GM21786 (cell line): ENCODE data around the gene CARHSP1.
"Not testable (repeated sequence)": the region's sequence is repeated elsewhere in the genome, so short reads cannot be mapped to it uniquely, and the experiment has no call there.

Experiments used
- ATAC-seq: cut with Tn5 transposase; IDR thresholded peaks from one replicate; pipeline ENCODE4 v1.9.1; 2021; ENCODE audit not compliant: unreplicated experiment

Gene CARHSP1

GRCh38 chr16:8855972-8856371, 12.8 kb downstream of the CARHSP1 start:
- ATAC-seq, result no peak

GRCh38 chr16:8855051-8855786, 13.6 kb downstream of the CARHSP1 start:
- no peak for ATAC-seq

DNA sequence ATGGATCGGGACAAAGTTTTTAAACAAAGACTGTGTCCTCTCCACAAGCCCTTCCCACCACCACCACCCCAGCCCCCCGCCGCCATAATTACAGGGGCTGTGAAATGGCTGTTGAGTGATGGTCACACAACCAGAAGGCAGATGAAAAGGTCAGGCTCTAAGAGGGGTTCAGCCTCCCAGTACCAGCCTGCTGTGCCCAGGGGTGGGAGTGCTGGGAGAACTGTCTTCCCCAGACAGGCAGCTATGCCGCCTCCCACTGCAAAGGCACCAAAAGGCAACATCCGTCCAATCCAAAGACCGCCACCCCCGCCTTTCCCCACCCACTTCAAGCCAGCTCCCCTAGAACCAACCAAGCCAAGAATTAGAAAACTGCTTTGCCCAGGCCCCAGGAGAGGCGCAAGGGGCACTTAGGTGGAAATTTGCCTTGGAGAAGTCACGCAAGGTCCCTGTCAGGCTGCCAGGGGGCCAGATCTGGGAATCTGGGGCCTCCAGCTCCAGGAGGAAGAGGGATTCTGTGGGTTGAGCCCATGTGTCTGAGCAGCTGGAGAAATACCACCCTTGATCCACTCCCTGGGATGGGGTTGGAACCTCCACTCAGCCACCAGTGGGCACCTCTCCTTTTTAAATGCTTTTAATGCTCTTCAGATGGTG, 14.4 kb downstream of the CARHSP1 start:
- ATAC-seq, result no peak

GRCh38 chr16:8853611-8854010, 15.2 kb downstream of the CARHSP1 start:
- no peak for ATAC-seq

GRCh38 chr16:8853150-8853549, 15.7 kb downstream of the CARHSP1 start:
- no peak for ATAC-seq

DNA sequence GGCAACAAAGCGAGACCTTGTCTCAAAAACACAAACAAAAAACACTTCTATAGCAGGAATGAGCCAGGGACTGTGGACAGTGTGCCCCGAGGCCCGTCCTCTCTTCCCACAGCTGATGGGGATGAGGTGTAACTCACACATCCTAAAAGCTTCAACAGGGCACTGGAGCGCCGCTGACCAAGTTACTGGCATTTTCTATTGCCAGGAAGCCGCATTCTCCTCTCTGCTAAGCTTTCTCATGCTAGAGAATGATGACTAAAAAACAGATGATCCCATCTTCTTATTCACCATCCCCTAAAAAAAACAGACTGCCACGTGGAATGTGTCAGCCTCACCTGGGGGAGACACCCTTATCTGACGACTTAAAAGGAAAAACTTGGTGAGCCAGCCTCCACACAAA, 16.3 kb downstream of the CARHSP1 start:
- no peak for ATAC-seq

GRCh38 chr16:8851761-8852403, 16.9 kb downstream of the CARHSP1 start:
- no peak for ATAC-seq

GRCh38 chr16:8850279-8850885, 18.4 kb downstream of the CARHSP1 start:
- ATAC-seq, result no peak

- no peak for ATAC-seq
These were observed 19.3 kb downstream of the CARHSP1 start for GRCh38 chr16:8849411-8850011.

- ATAC-seq, result no peak
These were observed 19.8 kb downstream of the CARHSP1 start for GRCh38 chr16:8848939-8849391.

- ATAC-seq, result no peak
These were observed 20.4 kb downstream of the CARHSP1 start for GRCh38 chr16:8848231-8848938.

- ATAC-seq, result no peak
These were observed 21.2 kb downstream of the CARHSP1 start for GRCh38 chr16:8847623-8848022.

DNA sequence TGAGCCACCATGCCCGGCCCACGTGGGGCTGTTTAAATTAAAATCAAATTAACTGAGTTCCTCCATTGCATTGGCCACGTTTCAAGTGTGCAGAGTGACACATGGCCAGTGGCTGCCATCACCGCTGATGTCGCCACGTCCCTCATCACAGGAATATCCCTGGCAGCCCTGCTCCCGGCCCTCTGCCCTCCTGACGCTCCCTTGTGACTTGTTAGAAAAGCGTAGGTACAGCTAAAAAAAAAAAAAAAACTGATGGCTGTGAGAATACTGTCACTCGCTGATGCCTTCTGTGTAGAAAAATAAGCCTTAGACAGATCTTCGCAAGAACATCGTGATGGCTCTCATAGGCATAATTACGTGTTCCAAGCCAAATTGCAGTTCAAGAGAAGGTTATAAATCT, 21.7 kb downstream of the CARHSP1 start:
- no peak for ATAC-seq

- no peak for ATAC-seq
These were observed 22.3 kb downstream of the CARHSP1 start for GRCh38 chr16:8846401-8846932.

- no peak for ATAC-seq
These were observed 23.0 kb downstream of the CARHSP1 start for GRCh38 chr16:8845699-8846298.

GRCh38 chr16:8843296-8843695, 25.5 kb downstream of the CARHSP1 start:
- not testable (repeated sequence) for ATAC-seq

GRCh38 chr16:8842016-8842415, 26.8 kb downstream of the CARHSP1 start:
- ATAC-seq, result not testable (repeated sequence)

- not testable (repeated sequence) for ATAC-seq
These were observed 31.2 kb downstream of the CARHSP1 start for GRCh38 chr16:8837594-8837993.

DNA sequence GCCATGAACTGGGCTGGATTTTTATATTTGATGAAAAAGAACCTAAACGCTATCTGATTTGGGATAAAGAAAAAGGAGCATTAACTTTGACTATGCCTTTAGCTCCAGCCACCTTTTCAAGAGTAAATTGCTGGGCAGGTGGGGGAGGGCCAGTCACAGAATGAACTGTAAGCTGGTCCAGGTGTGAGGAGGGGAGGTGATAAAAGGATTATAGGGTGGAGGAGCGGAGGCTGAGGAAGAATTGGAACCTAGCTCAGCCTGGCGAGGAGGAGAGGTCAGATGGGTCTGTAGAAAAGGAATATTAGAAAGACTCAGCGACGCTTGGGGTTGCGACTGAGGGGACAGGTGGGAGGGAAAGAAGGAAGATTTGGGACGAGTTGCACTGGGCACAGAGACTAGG, 32.0 kb downstream of the CARHSP1 start:
- ATAC-seq, result not testable (repeated sequence)

DNA sequence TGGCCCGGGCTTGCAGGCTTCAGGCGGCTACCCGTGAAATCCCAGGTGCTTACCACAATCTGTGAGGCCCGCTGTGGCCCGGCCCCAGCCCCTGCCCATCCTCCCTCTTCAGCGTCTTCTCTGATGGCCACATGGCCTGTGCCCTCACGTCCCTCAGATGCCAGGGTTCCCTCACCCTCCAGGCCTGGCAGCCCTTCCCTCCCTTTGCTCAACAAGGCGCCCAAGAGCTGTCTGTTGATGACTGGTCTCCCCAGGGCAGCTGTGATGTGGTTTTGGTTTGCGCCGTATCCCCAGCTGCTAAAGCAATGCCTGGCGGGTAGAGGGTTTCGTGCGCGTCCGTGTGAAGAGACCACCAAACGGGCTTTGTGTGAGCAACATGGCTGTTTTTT, 36.1 kb downstream of the CARHSP1 start:
- no peak for ATAC-seq
